Tibial nerve (tissue), 4 donors: Measurements from ENCODE around the gene MYO1B. TPM values are rescaled to one million over a fixed set of nuclear protein-coding genes. Genes with fewer than 3 reads are reported as not detected.

Experiments
- DNase-seq, 2 donors: peaks; one replicate each; pipeline ENCODE4 v3.0.0-alpha.2; 2019; ENCODE audit warnings: low spot score in 2 of 2
- H3K27ac ChIP-seq, 4 donors: fragments of 200-600 bp; sonication (generic) in 3 of 4; one replicate each; pipeline ENCODE4 v1.5.1; 2017 to 2019; ENCODE audit warnings: mild to moderate bottlenecking in 1 of 4
- H3K27me3 ChIP-seq, 2 donors: fragments of 200-600 bp; sonication (generic) in 1 of 2; one replicate each; pipeline versions ENCODE4 v1.5.1 to v1.6.0; 2017 to 2019
- H3K36me3 ChIP-seq, 3 donors: fragments of 200-600 bp; sonication (generic); one replicate each; pipeline ENCODE4 v1.5.1; 2018 to 2019
- H3K4me1 ChIP-seq, 4 donors: fragments of 200-600 bp; sonication (generic) in 3 of 4; one replicate each; pipeline ENCODE4 v1.5.1; 2017 to 2019
- H3K4me3 ChIP-seq, 4 donors: fragments of 200-600 bp; sonication (generic) in 3 of 4; one replicate each; pipeline ENCODE4 v1.5.1; 2017 to 2019; ENCODE audit warnings: mild to moderate bottlenecking in 1 of 4, moderate library complexity in 1 of 4
- H3K9me3 ChIP-seq, 4 donors: fragments of 200-600 bp; sonication (generic) in 3 of 4; one replicate each; pipeline ENCODE4 v1.5.1; 2017 to 2019
- EP300 ChIP-seq, 2 donors: sonication (generic); formaldehyde crosslinking; IDR thresholded peaks; one replicate each; pipeline ENCODE4 v1.6.1; 2017; ENCODE audit warnings: antibody characterized with exemption in 2 of 2, mild to moderate bottlenecking in 1 of 2
- POLR2A ChIP-seq, 2 donors: fragments of 450-650 bp; IDR thresholded peaks; one replicate each; pipeline ENCODE4 v1.6.1; 2017; ENCODE audit warnings: antibody characterized with exemption in 2 of 2, mild to moderate bottlenecking in 2 of 2, moderate library complexity in 2 of 2
- WGBS, 2 donors: methylation state at CpG; one replicate each; pipeline ENCODE4 v1.1.5; 2018; 5-methylcytosine and 5-hydroxymethylcytosine counted together
- total RNA-seq, 4 donors: library from RNA; depleted of rRNA; stranded (reverse); fragments of >200 nt; gene quantifications; one replicate each; pipeline ENCODE4 v1.1.0, GENCODE V29; 2016
- TF ChIP-seq, protein P1 (sequence below), 5 experiments: fragments of 200-600 bp in 3 of 5; fragments of 450-650 bp in 2 of 5; sonication (generic) in 3 of 5; IDR thresholded peaks; one replicate each; pipeline ENCODE4 v1.5.1; 2016 to 2019; ENCODE audit warnings: antibody characterized with exemption in 5 of 5, mild to moderate bottlenecking in 3 of 5, moderate library complexity in 2 of 5

The MYO1B gene
- total RNA-seq, 4 donors from 2014 or later = 27.9 to 44.4 (median 36.8) TPM

DNA sequence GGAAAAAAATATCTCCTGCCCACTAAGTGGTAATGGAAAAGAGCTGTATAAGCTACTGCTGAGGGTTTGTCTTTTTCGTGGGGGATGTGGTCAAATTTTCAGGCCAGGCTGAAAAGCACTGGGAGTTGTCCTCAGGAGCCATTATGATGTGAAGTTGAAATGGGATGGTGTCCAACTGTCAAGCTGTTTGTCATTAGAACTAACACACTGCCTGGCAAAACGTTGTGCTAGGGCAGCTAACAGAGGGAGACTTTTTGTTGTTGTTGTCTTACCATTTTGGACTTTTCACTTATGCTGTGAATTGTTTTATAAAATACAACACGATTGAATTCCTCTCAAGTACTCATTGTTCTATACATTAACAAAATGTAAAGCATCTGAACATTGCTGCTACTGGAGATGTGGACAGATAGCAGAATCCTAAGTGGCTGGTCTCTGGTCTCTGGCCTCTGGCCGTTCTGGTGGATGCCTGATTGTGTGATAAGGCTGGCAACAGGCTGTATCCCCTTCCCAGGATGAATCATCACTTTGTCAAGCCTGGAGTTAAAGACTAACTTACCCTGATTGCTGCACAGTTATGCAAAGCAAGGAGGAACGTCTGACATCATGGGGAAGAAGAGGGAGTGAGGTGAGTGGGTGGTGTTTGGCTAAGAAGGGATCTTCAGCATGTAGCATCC lies 2.3 kb downstream of the MYO1B start:
- H3K36me3 ChIP-seq = no peaks in the 10 kb centered on the region
- DNase-seq = no peak
- H3K9me3 ChIP-seq = peaks cover 0 to 5% (median 0%) of the 10 kb centered on the region in 4 donors
- TF ChIP-seq, protein P1, sequence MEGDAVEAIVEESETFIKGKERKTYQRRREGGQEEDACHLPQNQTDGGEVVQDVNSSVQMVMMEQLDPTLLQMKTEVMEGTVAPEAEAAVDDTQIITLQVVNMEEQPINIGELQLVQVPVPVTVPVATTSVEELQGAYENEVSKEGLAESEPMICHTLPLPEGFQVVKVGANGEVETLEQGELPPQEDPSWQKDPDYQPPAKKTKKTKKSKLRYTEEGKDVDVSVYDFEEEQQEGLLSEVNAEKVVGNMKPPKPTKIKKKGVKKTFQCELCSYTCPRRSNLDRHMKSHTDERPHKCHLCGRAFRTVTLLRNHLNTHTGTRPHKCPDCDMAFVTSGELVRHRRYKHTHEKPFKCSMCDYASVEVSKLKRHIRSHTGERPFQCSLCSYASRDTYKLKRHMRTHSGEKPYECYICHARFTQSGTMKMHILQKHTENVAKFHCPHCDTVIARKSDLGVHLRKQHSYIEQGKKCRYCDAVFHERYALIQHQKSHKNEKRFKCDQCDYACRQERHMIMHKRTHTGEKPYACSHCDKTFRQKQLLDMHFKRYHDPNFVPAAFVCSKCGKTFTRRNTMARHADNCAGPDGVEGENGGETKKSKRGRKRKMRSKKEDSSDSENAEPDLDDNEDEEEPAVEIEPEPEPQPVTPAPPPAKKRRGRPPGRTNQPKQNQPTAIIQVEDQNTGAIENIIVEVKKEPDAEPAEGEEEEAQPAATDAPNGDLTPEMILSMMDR (IDR thresholded peaks at IDR 0.05) = no peak
- no peak for TF ChIP-seq POLR2A (IDR thresholded peaks at IDR 0.05)
- no peak for TF ChIP-seq EP300 (IDR thresholded peaks at IDR 0.05)
- 26 to 28% methylated on average over 5 of the region's 5 CpGs for WGBS, 2 donors
- H3K4me1 ChIP-seq = peaks cover 0 to 26% (median 0%) of the 10 kb centered on the region in 4 donors
- peaks cover 0 to 5% of the 10 kb centered on the region in 2 donors for H3K27me3 ChIP-seq
- H3K4me3 ChIP-seq = no peak overlapping the region
- peak overlapping the region in 2 of 4 donors; percentile 76 to 82 for H3K27ac ChIP-seq

DNA sequence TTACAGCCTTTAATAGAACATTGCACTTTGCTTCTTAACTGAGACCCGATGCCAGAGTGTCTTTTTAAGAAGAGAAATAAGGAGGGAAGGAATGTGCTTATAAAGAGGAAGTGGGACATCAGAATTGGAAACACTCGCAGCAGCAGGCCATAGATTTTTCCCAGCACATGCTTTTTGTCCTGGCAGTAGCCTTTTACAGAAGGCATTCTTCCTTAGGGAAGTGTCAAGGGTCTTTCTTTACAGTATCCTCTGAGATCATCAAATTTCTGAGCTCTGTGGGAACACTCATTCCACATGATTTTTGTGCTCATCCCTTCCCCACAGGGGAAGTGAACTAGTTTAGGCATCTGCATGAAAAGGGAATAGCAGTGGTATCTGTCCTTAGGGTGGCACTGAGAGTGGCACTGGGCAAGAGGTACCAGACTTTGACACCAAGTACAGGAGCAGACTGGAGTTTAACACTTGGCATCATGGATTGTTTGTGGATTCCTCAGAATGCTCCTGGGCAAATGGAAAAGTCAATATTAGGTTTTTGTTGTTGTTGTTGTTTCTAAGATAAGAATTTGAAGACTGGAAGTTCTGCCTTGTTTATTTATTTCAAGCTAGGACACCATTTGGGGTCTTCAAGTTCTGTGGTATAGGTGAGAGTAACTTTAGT lies 4.1 kb downstream of the MYO1B start:
- TF ChIP-seq, protein P1 (IDR thresholded peaks at IDR 0.05) = no peak
- TF ChIP-seq POLR2A (IDR thresholded peaks at IDR 0.05) (no peak), EP300 (IDR thresholded peaks at IDR 0.05) (no peak)
- H3K9me3 ChIP-seq = no peaks in the 10 kb centered on the region
- no peaks in the 10 kb centered on the region for H3K36me3 ChIP-seq
- no peak overlapping the region for H3K4me3 ChIP-seq
- DNase-seq = no peak
- H3K27me3 ChIP-seq = peaks cover 0 to 5% of the 10 kb centered on the region in 2 donors
- peaks cover 0 to 26% (median 0%) of the 10 kb centered on the region in 4 donors for H3K4me1 ChIP-seq
- WGBS, 2 donors = 32 to 35% methylated on average over 2 of the region's 2 CpGs
- H3K27ac ChIP-seq = peak overlapping the region in 1 of 4 donors; percentile 18

DNA sequence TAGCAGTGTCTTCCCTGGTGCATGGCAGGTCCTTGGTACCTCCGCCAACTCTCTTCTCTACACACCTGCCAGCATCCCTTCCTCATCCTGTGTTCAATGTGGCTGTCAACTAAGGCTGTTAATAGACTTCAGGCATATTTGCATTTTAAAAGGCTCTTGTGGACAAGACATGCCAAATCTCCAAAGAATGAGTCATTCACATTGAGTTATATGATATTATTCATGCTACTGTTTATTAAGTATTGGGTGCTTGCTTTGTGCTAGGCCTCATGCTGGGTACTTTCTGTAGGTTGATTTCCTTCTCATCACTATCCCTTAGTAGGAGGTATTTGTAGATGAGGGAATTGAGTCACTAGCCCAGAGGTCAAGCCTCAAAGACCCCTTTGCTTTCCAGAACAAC lies 5.2 kb downstream of the MYO1B start:
- H3K36me3 ChIP-seq = no peaks in the 10 kb centered on the region
- TF ChIP-seq, protein P1 (IDR thresholded peaks at IDR 0.05) = no peak
- TF ChIP-seq EP300 (IDR thresholded peaks at IDR 0.05) = no peak
- no peak for TF ChIP-seq POLR2A (IDR thresholded peaks at IDR 0.05)
- peaks cover 0 to 5% of the 10 kb centered on the region in 2 donors for H3K27me3 ChIP-seq
- no peak for DNase-seq
- 100% methylated on average over 1 of the region's 1 CpG for WGBS, 2 donors
- no peak overlapping the region for H3K4me3 ChIP-seq
- no peaks in the 10 kb centered on the region for H3K9me3 ChIP-seq
- peaks cover 0 to 20% (median 0%) of the 10 kb centered on the region in 4 donors for H3K4me1 ChIP-seq
- H3K27ac ChIP-seq = no peak overlapping the region

- WGBS, 2 donors = 84 to 93% methylated on average over 5 of the region's 5 CpGs
- H3K27ac ChIP-seq = no peak overlapping the region
- peaks cover 0 to 15% (median 0%) of the 10 kb centered on the region in 4 donors for H3K4me1 ChIP-seq
- TF ChIP-seq, protein P1 (IDR thresholded peaks at IDR 0.05) = no peak
- TF ChIP-seq EP300 (IDR thresholded peaks at IDR 0.05) = no peak
- no peak for TF ChIP-seq POLR2A (IDR thresholded peaks at IDR 0.05)
- H3K9me3 ChIP-seq = no peaks in the 10 kb centered on the region
- no peak overlapping the region for H3K4me3 ChIP-seq
- no peaks in the 10 kb centered on the region for H3K36me3 ChIP-seq
- peaks cover 0 to 5% of the 10 kb centered on the region in 2 donors for H3K27me3 ChIP-seq
- DNase-seq = no peak
Observed at GRCh38 chr2:191250986-191251385, 5.8 kb downstream of the MYO1B start.

GRCh38 chr2:191252699-191253098 lies 7.5 kb downstream of the MYO1B start:
- peaks cover 0 to 4% (median 0%) of the 10 kb centered on the region in 4 donors for H3K4me1 ChIP-seq
- TF ChIP-seq POLR2A (IDR thresholded peaks at IDR 0.05) (no peak), EP300 (IDR thresholded peaks at IDR 0.05) (no peak)
- TF ChIP-seq, protein P1 (IDR thresholded peaks at IDR 0.05) = no peak
- no peak overlapping the region for H3K27ac ChIP-seq
- no peaks in the 10 kb centered on the region for H3K36me3 ChIP-seq
- no peak overlapping the region for H3K4me3 ChIP-seq
- 82 to 87% methylated on average over 2 of the region's 2 CpGs for WGBS, 2 donors
- DNase-seq = no peak
- no peaks in the 10 kb centered on the region for H3K9me3 ChIP-seq
- H3K27me3 ChIP-seq = no peaks in the 10 kb centered on the region
